ENCODE measurements around the gene GRM3.

GRM3 gene

DNA sequence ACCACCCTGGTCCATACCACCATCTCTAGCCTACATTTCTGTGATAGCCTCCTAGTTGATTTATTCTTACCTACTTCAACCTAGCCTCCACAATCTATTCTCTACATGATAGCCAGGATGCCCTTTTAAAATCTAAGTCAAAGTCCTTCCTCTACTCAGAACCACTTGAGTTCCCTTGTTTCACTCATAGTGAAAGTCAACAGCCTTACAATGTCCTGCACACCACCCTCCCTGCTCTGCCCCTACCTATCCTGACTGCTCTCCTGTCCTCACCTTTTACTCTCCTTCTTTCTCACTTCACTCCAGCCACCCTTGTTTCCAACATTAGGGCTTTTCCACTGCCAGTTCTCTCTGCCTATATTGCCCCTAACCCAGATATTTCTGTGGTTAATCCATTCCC lies 146.7 kb downstream of the GRM3 start:
- no peak for DNase-seq

DNA sequence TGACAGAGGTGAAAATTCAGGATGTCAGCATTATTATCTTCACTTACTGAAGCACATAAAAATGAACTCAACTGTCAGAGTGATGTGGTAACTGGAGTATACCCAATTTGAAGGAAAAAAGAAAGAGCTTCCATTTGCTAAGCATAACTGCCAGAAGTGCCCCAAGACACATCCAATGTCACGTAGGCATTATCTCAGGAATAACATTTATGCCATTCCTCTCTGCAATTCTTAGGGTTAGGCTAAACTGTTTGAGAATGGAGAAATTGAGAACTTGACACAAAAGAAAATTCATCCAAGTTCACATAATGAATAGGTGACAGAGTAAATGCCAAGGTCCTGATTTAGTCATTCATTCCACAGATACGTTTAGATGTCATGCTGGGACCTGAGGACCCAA lies 148.6 kb downstream of the GRM3 start:
- DNase-seq, result no peak

DNA sequence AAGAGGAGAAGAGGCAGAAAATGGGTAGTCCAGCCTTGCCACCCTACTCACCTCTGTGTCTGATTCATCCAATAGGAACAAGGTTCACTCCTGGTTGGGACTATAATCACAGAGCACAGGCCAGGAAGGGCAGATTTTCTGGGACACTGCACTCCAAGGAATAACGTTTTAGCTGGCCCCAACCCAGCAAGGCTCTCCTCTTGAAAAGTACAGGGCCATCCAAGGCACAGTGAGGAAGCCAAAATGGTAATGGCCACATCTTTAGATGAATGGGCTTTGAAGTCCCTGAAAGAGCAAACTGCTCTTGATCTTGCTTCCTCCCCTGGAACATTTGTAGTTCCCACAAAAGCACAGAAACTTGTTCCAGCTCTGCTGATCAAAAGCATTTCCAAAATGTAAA lies 149.4 kb downstream of the GRM3 start:
- DNase-seq, result no peak

- no peak for DNase-seq
These were observed 171.1 kb downstream of the GRM3 start for GRCh38 chr7:86814661-86815379.

DNA sequence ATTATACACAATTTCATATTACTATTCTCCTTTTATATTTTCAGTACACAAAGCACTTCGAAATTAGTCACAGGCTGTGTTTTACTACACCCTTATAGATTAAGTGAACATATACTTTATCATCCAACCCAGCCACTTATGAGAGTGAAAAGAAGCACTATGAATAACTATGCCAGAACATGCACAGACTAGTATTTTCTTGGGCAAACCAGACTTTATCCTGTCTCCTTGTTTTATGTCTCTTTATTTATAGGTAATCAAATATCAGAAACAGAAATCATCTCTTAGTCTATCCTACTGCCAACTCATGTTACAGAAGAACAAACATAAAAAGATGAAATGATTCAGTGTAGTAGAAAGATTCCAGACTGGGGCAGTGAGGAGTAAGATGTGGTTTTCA lies 171.8 kb downstream of the GRM3 start:
- no peak for DNase-seq

GRCh38 chr7:86818903-86819302 lies 175.2 kb downstream of the GRM3 start:
- DNase-seq, result no peak

- no peak for DNase-seq
These were observed 180.1 kb downstream of the GRM3 start for GRCh38 chr7:86823769-86824168.

DNA sequence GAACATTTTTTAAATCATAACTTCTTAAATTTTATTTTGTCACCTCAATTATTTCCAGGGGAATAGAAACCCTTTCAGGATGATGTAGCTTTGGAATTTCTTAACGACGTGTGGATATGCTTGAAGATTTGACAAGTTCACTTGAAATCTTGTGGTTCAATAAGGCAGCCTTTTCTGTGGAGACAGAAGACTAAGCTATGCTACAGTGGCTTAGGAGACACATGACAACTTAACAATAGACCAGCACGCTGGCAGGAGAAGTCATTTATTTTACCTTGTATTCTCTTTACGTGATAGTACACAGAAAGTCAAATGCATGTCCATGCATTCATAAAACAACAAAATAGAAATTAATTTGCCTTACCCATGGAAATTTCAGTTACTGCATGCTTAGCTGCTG lies 181.6 kb downstream of the GRM3 start:
- DNase-seq, result no peak

DNA sequence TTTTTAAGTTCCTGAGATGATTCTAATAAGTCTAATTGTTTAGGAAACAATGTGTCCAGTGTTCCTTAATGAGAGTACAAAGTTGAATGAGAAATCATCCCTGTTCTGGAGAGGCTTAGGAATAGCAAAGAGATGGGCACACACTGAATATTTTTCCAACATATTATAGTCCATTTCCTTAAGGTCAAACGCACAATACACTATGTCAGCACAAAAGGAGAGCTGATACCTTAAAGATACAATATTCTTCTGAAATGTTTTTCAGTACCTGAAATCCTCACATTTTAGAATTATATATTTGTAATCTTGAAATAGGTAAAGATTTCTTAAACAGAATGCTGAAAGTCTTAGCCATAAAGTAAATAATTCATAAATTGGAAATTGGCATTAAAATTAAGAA lies 183.2 kb downstream of the GRM3 start:
- no peak for DNase-seq

DNA sequence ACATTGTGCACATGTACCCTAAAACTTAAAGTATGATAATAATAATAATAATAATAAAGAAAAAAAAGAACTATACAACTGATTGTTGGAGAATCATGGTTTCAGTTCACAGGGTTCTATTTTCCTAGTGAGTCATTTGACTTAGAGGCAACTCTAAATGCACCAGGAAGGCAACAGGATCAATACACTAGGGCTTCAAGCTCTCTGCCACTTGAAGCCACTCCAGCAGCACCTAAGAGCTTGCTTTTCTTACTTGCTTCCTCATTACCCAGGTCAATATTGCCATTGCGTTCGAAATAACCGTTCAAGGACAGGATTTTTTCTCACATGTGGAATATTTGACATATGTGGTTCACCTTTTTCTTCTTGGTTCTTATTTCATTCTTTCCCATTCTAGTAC lies 189.7 kb downstream of the GRM3 start:
- DNase-seq, result no peak

- DNase-seq, result no peak
These were observed 193.5 kb downstream of the GRM3 start for GRCh38 chr7:86837235-86837634.

DNA sequence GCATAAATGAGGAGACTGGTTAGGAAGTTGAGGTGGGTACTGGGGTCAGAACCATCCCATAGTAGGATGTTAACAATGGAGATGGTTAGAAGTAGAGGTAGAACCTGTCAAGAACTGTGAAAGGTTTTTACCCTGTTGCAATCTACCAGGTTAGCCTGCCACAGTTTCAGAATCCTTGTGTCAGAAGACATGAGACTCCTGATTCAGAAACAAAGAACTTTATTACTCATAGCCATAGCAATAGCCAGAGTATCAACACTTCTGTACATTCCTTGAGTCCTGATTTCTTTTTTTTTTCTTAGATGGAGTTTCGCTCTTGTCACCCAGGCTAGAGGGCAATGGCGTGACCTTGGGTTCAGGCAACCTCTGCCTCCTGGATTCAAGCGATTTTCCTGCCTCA lies 200.9 kb downstream of the GRM3 start:
- DNase-seq, result no peak

DNA sequence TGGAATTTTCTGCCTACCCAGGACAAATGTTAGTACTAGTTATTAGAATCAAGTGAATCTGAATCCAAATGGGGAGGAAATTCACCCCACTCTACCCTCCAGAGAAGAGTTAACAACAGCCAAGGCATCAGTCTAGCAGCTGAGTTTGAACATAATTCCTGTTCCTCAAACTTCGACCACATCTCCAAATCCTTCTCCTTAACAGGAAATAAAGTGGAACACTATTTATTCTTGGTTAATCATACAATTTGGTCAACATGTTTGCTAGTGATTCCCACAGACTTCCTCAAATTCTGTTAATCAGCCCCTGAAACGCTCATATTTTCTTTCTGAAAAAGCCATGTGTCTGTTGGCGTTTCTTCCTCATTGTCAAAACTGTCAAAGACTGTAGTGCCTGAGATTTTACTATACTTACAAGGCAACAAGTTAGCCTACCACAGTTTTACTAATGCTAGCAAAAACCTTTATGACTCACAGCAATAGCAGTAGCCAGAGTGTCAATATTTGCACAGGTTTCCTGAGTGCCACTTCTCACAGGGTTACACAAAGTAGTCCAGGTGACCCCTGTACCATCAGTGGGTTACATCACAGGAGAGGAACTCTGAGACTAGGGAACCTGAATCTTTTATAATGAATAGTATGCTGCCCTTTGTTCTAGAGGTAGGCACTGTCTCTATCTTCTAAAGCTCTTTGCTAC lies 202.9 kb downstream of the GRM3 start:
- DNase-seq, result no peak

- no peak for DNase-seq
These were observed 204.5 kb downstream of the GRM3 start for GRCh38 chr7:86848226-86848625.

GRCh38 chr7:86851566-86851965 lies 207.9 kb downstream of the GRM3 start:
- no peak for DNase-seq

DNA sequence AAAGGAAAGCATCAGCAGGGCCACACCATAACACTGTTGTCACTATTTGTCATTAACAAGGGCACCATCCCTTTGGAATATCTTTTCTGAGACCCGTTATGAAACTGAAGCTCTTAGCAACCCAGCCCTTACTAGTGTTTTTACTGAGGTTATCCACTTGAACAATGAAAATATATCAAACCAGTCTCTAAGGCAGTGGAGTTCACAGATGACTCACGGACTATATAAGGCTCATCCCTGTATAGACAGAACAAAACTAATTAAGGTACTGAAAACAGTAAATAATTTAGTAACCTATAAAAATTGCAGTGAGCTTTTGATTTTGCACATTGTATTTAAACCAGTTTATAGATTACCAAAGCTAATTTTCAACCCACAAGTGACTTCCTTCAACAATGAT lies 219.7 kb downstream of the GRM3 start:
- no peak for DNase-seq

DNA sequence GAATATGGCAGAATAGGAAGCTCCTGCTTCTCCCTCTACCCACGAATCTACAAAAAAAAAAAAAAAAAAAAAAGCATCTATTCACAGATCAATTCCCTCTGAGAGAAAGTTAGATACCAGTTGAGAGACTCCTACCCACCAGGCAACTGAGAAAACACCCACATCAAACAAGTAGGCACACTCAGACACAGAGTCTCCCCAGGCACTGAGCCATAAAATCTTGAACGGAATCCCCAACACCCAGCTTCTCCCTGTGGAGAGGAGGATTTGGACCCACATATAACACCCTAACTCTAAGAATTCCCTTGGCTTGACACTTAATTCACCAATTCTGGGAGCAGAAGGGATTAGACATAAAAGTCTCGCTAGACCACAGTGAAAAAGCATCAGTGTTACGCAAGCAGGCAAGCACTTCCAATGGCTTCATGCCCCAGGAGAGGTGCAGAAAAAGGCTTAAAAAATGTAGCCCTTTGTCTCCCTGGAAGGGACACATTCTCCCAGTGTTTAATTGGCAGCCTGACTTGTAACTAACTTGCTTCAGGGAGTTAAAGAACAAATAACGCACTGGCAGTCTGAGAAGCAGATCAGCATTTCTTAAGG lies 223.6 kb downstream of the GRM3 start:
- no peak for DNase-seq

DNA sequence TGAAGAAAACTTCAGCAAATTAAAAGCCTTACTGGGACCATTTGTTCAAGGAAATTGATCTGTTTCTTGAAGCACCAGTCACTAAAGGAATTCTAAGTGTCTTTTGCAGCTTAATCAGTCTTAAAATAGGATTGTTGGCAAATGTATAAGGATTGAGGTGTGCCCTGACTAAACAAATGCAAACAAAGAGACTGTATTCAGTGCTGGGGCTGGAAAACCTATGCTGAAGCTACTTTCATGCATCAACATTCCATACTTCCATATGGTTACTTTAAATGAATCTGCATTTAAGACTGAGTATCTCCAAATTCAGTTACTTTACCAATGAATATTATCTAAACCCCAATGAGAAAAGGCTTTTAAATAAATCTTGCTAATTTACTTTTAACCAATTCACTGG lies 232.4 kb downstream of the GRM3 start:
- no peak for DNase-seq

- no peak for DNase-seq
These were observed 240.4 kb downstream of the GRM3 start for GRCh38 chr7:86884152-86884551.

- DNase-seq, result no peak
These were observed 245.8 kb downstream of the GRM3 start for GRCh38 chr7:86889501-86889900.

DNA sequence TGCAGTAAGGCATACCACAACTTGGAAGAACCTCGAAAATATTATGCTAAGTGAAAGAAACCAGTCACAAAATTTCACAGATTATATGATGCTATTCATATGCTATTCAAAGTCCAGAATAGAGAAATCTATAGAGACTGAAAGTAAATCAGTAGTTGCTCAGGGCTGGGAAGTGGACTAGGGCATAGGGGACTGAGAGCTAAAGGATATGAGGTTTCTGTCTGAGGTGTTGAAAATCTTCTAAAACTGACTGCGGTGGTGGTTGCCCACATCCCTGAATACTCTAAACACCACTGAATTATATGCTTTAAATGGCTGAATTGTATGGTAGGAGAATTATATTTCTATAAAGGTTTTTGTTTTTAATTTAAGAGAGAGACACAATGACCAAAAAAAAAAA lies 254.5 kb downstream of the GRM3 start:
- DNase-seq, result no peak

- DNase-seq, result no peak
These were observed 257.2 kb downstream of the GRM3 start for GRCh38 chr7:86900886-86901285.

GRCh38 chr7:86904949-86905834 lies 261.5 kb downstream of the GRM3 start:
- DNase-seq, result no peak

Measured in stimulated activated CD4-positive, alpha-beta T cell treated with anti-CD3 and anti-CD28 coated beads, Interleukin-12 subunit alpha, Interleukin-12 subunit beta, amount 100 ng/mL, for 4 hours (primary cell).